ENCODE results near the gene TEX264. TPM values are rescaled to one million over a fixed set of nuclear protein-coding genes. Genes with fewer than 3 reads are reported as not detected.
"Not testable (repeated sequence)": the region's sequence is repeated elsewhere in the genome, so short reads cannot be mapped to it uniquely, and the experiment has no call there.

TEX264 gene
- polyA plus RNA-seq, 1 donor: 21.7 TPM

GRCh38 chr3:51715231-51715976, 44.4 kb downstream of the TEX264 start:
- no peak for DNase-seq (ENCODE audit: low read depth)

- DNase-seq (ENCODE audit: low read depth): no peak
Observed at GRCh38 chr3:51715977-51716294, 44.9 kb downstream of the TEX264 start.

- DNase-seq (ENCODE audit: low read depth): no peak
Observed at GRCh38 chr3:51716805-51717204, 45.8 kb downstream of the TEX264 start.

GRCh38 chr3:51717446-51717845, 46.4 kb downstream of the TEX264 start:
- DNase-seq (ENCODE audit: low read depth): no peak

GRCh38 chr3:51717947-51718346, 46.9 kb downstream of the TEX264 start:
- DNase-seq (ENCODE audit: low read depth): no peak

GRCh38 chr3:51718547-51719409, 47.7 kb downstream of the TEX264 start:
- DNase-seq (ENCODE audit: low read depth): no peak

- no peak for DNase-seq (ENCODE audit: low read depth)
Observed at GRCh38 chr3:51719410-51720025, 48.5 kb downstream of the TEX264 start.

GRCh38 chr3:51720292-51721061, 49.4 kb downstream of the TEX264 start:
- no peak for DNase-seq (ENCODE audit: low read depth)

- no peak for DNase-seq (ENCODE audit: low read depth)
Observed at GRCh38 chr3:51721062-51721745, 50.2 kb downstream of the TEX264 start.

- DNase-seq (ENCODE audit: low read depth): no peak
Observed at GRCh38 chr3:51722362-51722761, 51.3 kb downstream of the TEX264 start.

- DNase-seq (ENCODE audit: low read depth): no peak
Observed at GRCh38 chr3:51727500-51727899, 56.4 kb downstream of the TEX264 start.

- DNase-seq (ENCODE audit: low read depth): no peak
Observed at GRCh38 chr3:51729042-51729633, 58.1 kb downstream of the TEX264 start.

GRCh38 chr3:51733859-51734571, 63.0 kb downstream of the TEX264 start:
- no peak for DNase-seq (ENCODE audit: low read depth)

GRCh38 chr3:51734572-51734907, 63.5 kb downstream of the TEX264 start:
- DNase-seq (ENCODE audit: low read depth): no peak

- DNase-seq (ENCODE audit: low read depth): no peak
Observed at GRCh38 chr3:51735039-51735438, 64.0 kb downstream of the TEX264 start.

GRCh38 chr3:51735950-51736349, 64.9 kb downstream of the TEX264 start:
- no peak for DNase-seq (ENCODE audit: low read depth)

GRCh38 chr3:51739110-51739509, 68.1 kb downstream of the TEX264 start:
- no peak for DNase-seq (ENCODE audit: low read depth)

- DNase-seq (ENCODE audit: low read depth): not testable (repeated sequence)
Observed at GRCh38 chr3:51742320-51742719, 71.3 kb downstream of the TEX264 start.

- DNase-seq (ENCODE audit: low read depth): not testable (repeated sequence)
Observed at GRCh38 chr3:51742978-51743377, 71.9 kb downstream of the TEX264 start.

GRCh38 chr3:51747840-51748239, 76.8 kb downstream of the TEX264 start:
- DNase-seq (ENCODE audit: low read depth): no peak
